Keratinocyte (primary cell): ENCODE measurements around the gene CIDEB. TPM values are rescaled to one million over a fixed set of nuclear protein-coding genes. Genes with fewer than 3 reads are reported as not detected.

Experiments used
- DNase-seq: peaks from one replicate; pipeline ENCODE4 v3.0.0-alpha.2; 2011; ENCODE audit warnings: low read depth, missing footprints, low spot score
- FAIRE-seq: peaks from 2 replicates; lab custom pipeline; 2011; peaks lifted over from hg19 to GRCh38; lab: Jason Lieb, UNC
- H2AFZ ChIP-seq: 2 replicates; pipeline ENCODE4 v1.6.0; 2012; ENCODE audit warnings: low read length, control low read depth, inconsistent platforms; ENCODE audit not compliant: control insufficient read depth
- H3K27ac ChIP-seq: 2 replicates; pipeline ENCODE4 v1.5.1; 2011; ENCODE audit warnings: low read length; ENCODE audit not compliant: control insufficient read depth, insufficient read depth
- H3K27me3 ChIP-seq: 3 replicates; pipeline ENCODE4 v1.6.0; 2011; ENCODE audit warnings: low read length; ENCODE audit not compliant: control insufficient read depth, insufficient read depth; ENCODE audit errors: extremely low read depth
- H3K36me3 ChIP-seq, 2 experiments: 2 replicates in 1 of 2; 3 replicates in 1 of 2; pipeline ENCODE4 v1.5.1; 2011; ENCODE audit warnings: low read length in 2 of 2, mild to moderate bottlenecking in 1 of 2; ENCODE audit not compliant: control insufficient read depth in 2 of 2, insufficient read depth in 2 of 2; ENCODE audit errors: extremely low read depth in 1 of 2
- H3K4me1 ChIP-seq: 3 replicates; pipeline ENCODE4 v1.5.1; 2011; ENCODE audit warnings: low read length; ENCODE audit not compliant: control insufficient read depth, insufficient read depth; ENCODE audit errors: extremely low read depth
- H3K4me2 ChIP-seq: 3 replicates; pipeline ENCODE4 v1.6.0; 2011; ENCODE audit warnings: low read depth, low read length; ENCODE audit not compliant: control insufficient read depth, insufficient read depth; ENCODE audit errors: extremely low read depth
- H3K4me3 ChIP-seq, 3 experiments: fragments of 200-600 bp in 1 of 3; sonication (generic) in 1 of 3; 2 replicates in 2 of 3; 3 replicates in 1 of 3; pipeline ENCODE4 v1.5.1; 2011 to 2016; ENCODE audit warnings: low read length in 3 of 3, mild to moderate bottlenecking in 3 of 3, control low read depth in 2 of 3, inconsistent platforms in 1 of 3, low read depth in 1 of 3, mixed read lengths in 1 of 3, mixed run types in 1 of 3, moderate library complexity in 1 of 3; ENCODE audit not compliant: control insufficient read depth in 2 of 3, insufficient read depth in 2 of 3; ENCODE audit errors: extremely low read depth in 1 of 3
- H3K79me2 ChIP-seq: 2 replicates; pipeline ENCODE4 v1.6.0; 2012; ENCODE audit warnings: low read length; ENCODE audit not compliant: control insufficient read depth, insufficient read depth
- H3K9ac ChIP-seq: 3 replicates; pipeline ENCODE4 v1.6.0; 2011; ENCODE audit warnings: low read length; ENCODE audit not compliant: control insufficient read depth, insufficient read depth; ENCODE audit errors: extremely low read depth
- H3K9me1 ChIP-seq: 3 replicates; pipeline ENCODE4 v1.6.0; 2011; ENCODE audit warnings: low read length; ENCODE audit not compliant: control insufficient read depth, insufficient read depth; ENCODE audit errors: extremely low read depth
- H3K9me3 ChIP-seq: 2 replicates; pipeline ENCODE4 v1.5.1; 2012; ENCODE audit warnings: low read depth, low read length; ENCODE audit not compliant: control insufficient read depth
- H4K20me1 ChIP-seq: 3 replicates; pipeline ENCODE4 v1.6.0; 2011; ENCODE audit warnings: low read length; ENCODE audit not compliant: control insufficient read depth, insufficient read depth; ENCODE audit errors: extremely low read depth
- CTCF ChIP-seq, 3 experiments: IDR thresholded peaks in 1 of 3; conservative IDR thresholded peaks in 1 of 3; optimal IDR thresholded peaks in 1 of 3; 2 replicates in 2 of 3; 3 replicates in 1 of 3; pipeline versions ENCODE3 to v1.5.1; 2011; ENCODE audit warnings: low read length in 3 of 3, mild to moderate bottlenecking in 3 of 3, moderate library complexity in 2 of 3, control low read depth in 1 of 3, inconsistent platforms in 1 of 3; ENCODE audit not compliant: insufficient read depth in 2 of 3; ENCODE audit errors: extremely low read depth in 1 of 3
- EZH2 ChIP-seq: IDR thresholded peaks from one replicate; pipeline ENCODE4 v1.6.1; 2012; ENCODE audit warnings: inconsistent platforms, mild to moderate bottlenecking, low read length, moderate library complexity
- dilution Hi-C: fragments of 300-500 bp; cut with MboI; formaldehyde crosslinking; loops from one replicate; pipeline ENCODE4 v1.7.0; 2020; ENCODE audit warnings: low sequenced_read_pairs; ENCODE audit not compliant: extremely low pct_ligation_motif_present
- polyA plus RNA-seq, 5 experiments: library from polyadenylated mRNA; depleted of rRNA in 3 of 5; stranded (reverse) in 3 of 5; stranded (forward) in 1 of 5; unstranded in 1 of 5; fragments of >200 nt; gene quantifications; 1 replicate in 1 of 5; 2 replicates in 3 of 5; 3 replicates in 1 of 5; pipeline versions ENCODE4 v1.2.1 to v1.2.3, GENCODE V29; 2011 to 2012; ENCODE audit warnings: missing spikeins in 2 of 5, low read depth in 1 of 5, low replicate concordance in 1 of 5

Gene CIDEB
- polyA plus RNA-seq, 1 donor (not counting 4 experiments of a cell fraction or from before 2014, with no cell fraction given): 3.7 TPM

DNA sequence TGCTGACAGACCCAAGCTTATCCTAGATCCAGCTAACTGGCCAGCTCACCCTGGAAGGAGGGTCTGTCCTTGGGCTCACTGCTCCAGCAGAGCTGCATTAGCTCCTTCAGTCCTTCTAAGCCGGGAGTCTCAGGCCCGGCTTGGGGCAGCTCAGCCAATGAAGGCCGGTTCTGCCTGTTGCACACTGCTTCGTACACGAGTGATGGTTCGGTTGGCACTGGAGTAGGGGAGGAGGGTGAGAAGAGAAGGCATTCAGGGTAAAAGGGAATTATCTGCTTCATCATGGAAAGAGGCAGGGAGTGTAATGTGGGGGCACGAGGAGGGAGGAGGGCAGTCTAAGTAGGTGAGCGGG, 30.0 kb upstream of the CIDEB start:
- H2AFZ ChIP-seq: no peak overlapping the region
- no peak overlapping the region for H3K4me3 ChIP-seq
- H3K36me3 ChIP-seq: peaks cover 0 to 2% of the 10 kb centered on the region in 2 experiments
- peaks cover 19% of the 10 kb centered on the region for H3K4me1 ChIP-seq
- no peaks in the 10 kb centered on the region for H3K9me1 ChIP-seq
- no peaks in the 10 kb centered on the region for H3K79me2 ChIP-seq
- peaks cover 16% of the 10 kb centered on the region for H3K27me3 ChIP-seq
- no peak overlapping the region for H3K4me2 ChIP-seq
- H3K9me3 ChIP-seq: no peaks in the 10 kb centered on the region
- H4K20me1 ChIP-seq: no peaks in the 10 kb centered on the region
- dilution Hi-C loops: no loop called here
- FAIRE-seq (no peak), DNase-seq (no peak)
- no peak overlapping the region for H3K9ac ChIP-seq
- TF ChIP-seq EZH2: no peak
- no peak for TF ChIP-seq CTCF (optimal IDR thresholded peaks at IDR 0.05 in 1 of 3, IDR thresholded peaks at IDR 0.05 in 1 of 3, conservative IDR thresholded peaks at IDR 0.05 in 1 of 3; ENCODE audit: extremely low read depth in 1 of 3, insufficient read depth in 2 of 3, low read length in 3 of 3)
- H3K27ac ChIP-seq: no peak overlapping the region

DNA sequence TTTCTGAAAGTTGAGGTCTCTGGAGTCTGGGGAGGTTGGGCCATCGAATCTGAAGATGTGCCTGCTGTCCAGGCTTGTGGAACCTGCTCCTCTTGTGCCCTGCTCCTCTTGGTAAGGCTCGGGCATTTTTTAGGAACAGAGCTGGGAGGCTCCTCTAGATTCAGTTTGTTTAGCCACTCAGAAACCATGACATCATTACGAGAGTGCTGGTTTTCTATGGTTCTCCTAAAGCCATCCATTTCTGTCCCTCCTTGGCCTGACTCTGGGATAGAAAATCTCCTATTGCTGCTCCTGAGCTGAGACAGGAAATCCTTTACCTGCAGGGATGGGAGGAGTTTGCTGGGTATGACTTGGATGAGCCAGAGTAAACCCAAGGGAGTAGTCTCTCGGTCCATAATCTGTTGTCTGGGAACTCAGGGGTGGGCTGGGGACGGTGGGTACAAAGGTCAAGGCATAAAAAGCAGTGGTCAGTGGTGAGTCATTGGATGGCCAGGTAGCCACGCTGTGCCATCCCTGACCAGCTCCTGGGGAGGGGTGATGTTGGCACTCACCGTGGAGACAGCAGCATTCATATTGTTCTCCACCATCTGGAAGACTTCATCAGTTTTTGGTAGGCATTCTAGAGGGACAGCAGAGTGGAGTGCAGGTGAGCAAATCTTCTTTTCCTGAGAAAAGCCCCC, 29.5 kb upstream of the CIDEB start:
- Histone ChIP-seq H2AFZ (no peak overlapping the region), H3K79me2 (no peaks in the 10 kb centered on the region), H3K4me3 (no peak overlapping the region), H3K9me1 (no peaks in the 10 kb centered on the region), H3K27me3 (peaks cover 16% of the 10 kb centered on the region), H3K4me2 (no peak overlapping the region), H3K9ac (no peak overlapping the region), H3K9me3 (no peaks in the 10 kb centered on the region), H3K36me3 (peaks cover 0 to 2% of the 10 kb centered on the region in 2 experiments), H3K27ac (no peak overlapping the region), H4K20me1 (no peaks in the 10 kb centered on the region), H3K4me1 (peaks cover 24% of the 10 kb centered on the region)
- dilution Hi-C loops: no loop called here
- no peak for FAIRE-seq
- DNase-seq: no peak
- no peak for TF ChIP-seq EZH2
- TF ChIP-seq CTCF (optimal IDR thresholded peaks at IDR 0.05 in 1 of 3, IDR thresholded peaks at IDR 0.05 in 1 of 3, conservative IDR thresholded peaks at IDR 0.05 in 1 of 3; ENCODE audit: extremely low read depth in 1 of 3, insufficient read depth in 2 of 3, low read length in 3 of 3): no peak
